ENCODE results near the gene BRI3.

BRI3 gene, protein sequence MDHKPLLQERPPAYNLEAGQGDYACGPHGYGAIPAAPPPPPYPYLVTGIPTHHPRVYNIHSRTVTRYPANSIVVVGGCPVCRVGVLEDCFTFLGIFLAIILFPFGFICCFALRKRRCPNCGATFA

DNA sequence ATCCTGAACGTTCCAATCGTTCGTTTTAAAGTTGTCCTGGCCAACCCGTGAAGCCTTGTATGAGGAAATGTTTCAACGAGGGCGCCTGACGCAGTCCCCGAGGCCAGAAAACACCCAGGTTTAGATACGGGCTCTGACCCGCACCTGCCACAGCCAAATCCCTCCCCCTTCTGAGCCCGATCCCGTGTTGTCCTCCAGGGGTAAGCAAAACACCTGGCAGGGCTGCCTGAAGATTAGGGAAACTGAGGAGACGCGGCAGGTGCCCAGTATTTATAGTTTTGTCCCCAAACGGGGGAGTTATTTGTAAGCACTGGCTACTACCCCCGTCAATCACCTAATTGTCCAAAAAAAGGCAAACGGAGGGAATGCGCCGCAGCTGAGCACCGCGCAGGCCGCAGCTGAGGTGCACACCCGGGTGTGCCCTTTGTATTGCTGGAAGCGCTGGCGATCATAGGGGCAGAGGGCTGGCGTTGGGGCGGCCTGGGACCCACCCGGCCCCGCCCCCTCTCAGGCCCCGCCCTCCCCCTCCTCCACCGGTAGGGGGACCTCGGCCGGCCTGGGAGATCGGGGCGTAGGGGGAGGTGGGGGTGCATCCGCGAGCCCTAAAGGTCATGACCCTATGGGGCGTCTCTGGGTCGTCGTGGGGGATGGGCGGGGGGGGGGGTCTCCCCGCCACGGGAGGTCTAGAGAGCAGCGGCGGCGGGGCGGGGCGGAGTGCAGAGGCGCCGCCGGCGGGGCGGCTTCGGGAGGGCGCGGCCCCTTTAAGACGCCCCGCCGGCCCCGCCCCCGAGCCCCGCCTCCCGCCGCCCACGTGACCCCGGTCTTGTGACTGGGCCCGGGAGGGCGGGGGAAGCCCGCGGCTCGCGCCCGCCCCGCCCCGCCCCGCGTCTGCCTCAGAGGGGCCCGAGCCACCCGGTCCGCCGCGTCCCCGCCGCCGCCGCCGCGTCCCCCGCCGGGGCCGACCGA is at the start of gene BRI3:
Gene BRI3 (plus strand): TSS at position 896 of the 966 bp plus-strand sequence. CDS start 110 bp downstream, outside the sequence.
- H3K4me3 ChIP-seq (ENCODE audit: low read length), result peak within 1 kb of the TSS; percentile 68
- peaks cover 13% of the 10 kb centered on the region for H3K36me3 ChIP-seq (ENCODE audit: insufficient read depth, low read length)
- H3K4me1 ChIP-seq (ENCODE audit: insufficient read depth, low read length), result peaks cover 40% of the 10 kb centered on the region
- peak within 1 kb of the TSS; percentile 97 for H2AFZ ChIP-seq (ENCODE audit: low read depth, low read length)
- H3K27me3 ChIP-seq (ENCODE audit: insufficient read depth, low read length), result no peaks in the 10 kb centered on the region
- H3K9me3 ChIP-seq (ENCODE audit: low read length), result no peaks in the 10 kb centered on the region

DNA sequence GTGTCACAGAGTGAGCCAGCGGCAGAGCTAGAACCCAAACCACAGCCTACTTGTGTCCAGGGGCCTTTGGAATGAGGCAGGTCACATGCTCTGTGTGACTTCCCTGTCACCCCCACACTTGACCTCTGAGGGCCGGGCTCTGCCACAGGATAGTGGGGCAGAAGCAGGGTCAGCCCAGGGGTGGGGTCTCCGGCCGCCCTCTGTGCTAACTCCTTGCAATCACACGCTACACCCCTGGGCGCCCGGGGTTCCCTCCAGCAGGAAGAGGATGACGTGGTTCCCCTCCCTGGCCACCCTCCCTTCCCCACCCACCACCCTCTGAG is 49.3 kb upstream of the BRI3 start:
- Histone ChIP-seq H3K27me3 (ENCODE audit: insufficient read depth, low read length) (no peaks in the 10 kb centered on the region), H3K4me1 (ENCODE audit: insufficient read depth, low read length) (no peaks in the 10 kb centered on the region), H3K4me3 (ENCODE audit: low read length) (no peak overlapping the region), H2AFZ (ENCODE audit: low read depth, low read length) (no peak overlapping the region), H3K36me3 (ENCODE audit: insufficient read depth, low read length) (peaks cover 17% of the 10 kb centered on the region), H3K9me3 (ENCODE audit: low read length) (no peaks in the 10 kb centered on the region)

DNA sequence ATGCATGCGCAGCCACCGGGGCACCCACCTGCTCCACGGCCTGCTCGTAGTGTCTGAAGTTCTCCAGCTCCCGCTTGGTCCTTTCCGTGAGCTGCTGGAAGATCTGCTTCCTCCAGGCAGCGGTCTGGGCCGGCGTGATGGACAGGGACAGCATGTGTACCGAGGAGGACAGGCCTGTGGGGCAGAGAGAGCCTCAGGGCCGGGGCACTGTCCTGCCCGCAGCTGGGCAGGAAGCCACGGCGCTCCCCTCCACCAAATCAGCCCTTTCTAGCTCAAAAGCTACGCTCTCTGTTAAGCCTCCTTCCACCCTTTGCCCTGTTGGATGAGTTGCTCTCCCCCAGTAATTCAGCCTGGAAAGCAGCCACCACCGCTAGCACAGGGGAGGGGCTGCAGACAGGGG is 48.7 kb upstream of the BRI3 start:
- no peaks in the 10 kb centered on the region for H3K4me1 ChIP-seq (ENCODE audit: insufficient read depth, low read length)
- H2AFZ ChIP-seq (ENCODE audit: low read depth, low read length), result no peak overlapping the region
- H3K9me3 ChIP-seq (ENCODE audit: low read length), result no peaks in the 10 kb centered on the region
- no peak overlapping the region for H3K4me3 ChIP-seq (ENCODE audit: low read length)
- peaks cover 13% of the 10 kb centered on the region for H3K36me3 ChIP-seq (ENCODE audit: insufficient read depth, low read length)
- no peaks in the 10 kb centered on the region for H3K27me3 ChIP-seq (ENCODE audit: insufficient read depth, low read length)

DNA sequence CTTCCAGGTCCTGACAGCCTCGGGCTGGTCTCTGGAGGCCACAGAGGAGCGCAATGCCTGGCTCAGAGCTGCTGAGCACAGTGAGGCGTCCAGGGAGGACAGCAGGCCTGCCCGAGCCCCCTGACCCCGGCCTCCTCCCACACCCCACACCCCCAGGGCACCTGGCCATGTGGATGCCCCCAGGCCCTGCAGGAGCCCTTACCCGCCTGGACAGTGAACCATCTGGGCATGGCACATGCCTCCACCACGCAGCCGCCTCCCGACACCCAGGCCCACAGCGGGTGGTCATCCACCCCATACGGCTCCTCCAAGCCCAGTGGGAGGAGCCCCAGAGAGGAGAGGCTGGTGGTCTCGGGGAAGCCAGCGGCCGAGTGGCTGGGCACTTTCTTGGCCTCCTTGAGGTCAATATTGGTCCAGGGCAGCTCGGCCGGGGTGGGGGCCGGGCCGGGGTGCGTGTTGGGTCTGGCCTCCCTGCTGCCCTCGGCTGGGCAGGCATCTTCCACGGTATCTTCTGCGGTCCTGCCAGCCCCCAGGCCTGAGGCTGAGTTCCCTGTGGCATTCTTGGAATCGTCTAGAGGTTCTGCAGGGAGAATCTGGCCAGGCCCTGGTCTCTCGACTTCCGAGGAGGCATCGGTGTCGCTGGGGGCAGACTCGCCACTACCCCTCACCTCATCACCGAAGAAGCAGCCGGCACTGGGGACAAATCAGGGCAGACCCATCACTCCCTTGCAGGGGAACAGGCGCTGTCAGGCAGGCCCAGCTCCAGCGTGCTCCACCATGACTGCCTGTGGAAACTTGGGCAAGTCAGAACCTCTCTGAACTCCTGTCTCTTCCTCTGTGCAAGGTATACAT is 48.0 kb upstream of the BRI3 start:
- Histone ChIP-seq H3K36me3 (ENCODE audit: insufficient read depth, low read length) (peaks cover 16% of the 10 kb centered on the region), H3K9me3 (ENCODE audit: low read length) (no peaks in the 10 kb centered on the region), H3K4me3 (ENCODE audit: low read length) (no peak overlapping the region), H3K27me3 (ENCODE audit: insufficient read depth, low read length) (no peaks in the 10 kb centered on the region), H2AFZ (ENCODE audit: low read depth, low read length) (no peak overlapping the region), H3K4me1 (ENCODE audit: insufficient read depth, low read length) (no peaks in the 10 kb centered on the region)

DNA sequence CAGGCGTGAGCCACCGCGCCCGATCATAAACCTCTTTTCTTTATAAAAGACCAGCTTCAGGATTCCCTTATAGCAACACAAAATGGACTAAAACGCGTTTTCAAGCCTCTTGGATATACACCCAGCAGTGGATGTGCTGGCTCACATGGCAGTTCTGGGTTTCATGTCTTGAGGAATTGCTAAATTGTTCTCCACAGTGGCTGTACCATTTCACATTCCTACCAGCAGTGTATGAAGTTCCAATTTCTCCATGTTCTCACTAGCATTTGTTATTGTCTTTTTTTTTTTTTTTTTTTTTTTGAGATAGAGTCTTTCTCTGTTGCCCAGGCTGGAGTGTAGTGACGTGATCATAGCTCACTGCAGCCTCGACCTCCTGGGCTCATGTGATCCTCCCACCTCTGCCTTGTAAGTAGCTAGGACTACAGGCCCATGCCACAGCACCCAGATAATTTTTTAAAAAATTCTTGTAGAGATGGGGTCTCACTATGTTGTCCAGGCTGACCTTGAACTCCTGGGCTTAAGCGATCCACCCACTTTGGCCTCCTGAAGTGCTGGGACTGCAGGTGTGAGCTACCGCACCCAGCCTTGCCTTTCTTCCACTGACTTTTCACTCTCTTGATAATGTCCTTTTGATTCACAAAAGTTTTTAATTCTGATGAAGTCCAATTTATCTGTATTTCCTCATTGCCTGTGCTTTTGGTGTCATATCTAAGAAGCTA is 46.9 kb upstream of the BRI3 start:
- no peaks in the 10 kb centered on the region for H3K4me1 ChIP-seq (ENCODE audit: insufficient read depth, low read length)
- H3K36me3 ChIP-seq (ENCODE audit: insufficient read depth, low read length), result peaks cover 21% of the 10 kb centered on the region
- no peak overlapping the region for H3K4me3 ChIP-seq (ENCODE audit: low read length)
- no peaks in the 10 kb centered on the region for H3K27me3 ChIP-seq (ENCODE audit: insufficient read depth, low read length)
- no peak overlapping the region for H2AFZ ChIP-seq (ENCODE audit: low read depth, low read length)
- no peaks in the 10 kb centered on the region for H3K9me3 ChIP-seq (ENCODE audit: low read length)

DNA sequence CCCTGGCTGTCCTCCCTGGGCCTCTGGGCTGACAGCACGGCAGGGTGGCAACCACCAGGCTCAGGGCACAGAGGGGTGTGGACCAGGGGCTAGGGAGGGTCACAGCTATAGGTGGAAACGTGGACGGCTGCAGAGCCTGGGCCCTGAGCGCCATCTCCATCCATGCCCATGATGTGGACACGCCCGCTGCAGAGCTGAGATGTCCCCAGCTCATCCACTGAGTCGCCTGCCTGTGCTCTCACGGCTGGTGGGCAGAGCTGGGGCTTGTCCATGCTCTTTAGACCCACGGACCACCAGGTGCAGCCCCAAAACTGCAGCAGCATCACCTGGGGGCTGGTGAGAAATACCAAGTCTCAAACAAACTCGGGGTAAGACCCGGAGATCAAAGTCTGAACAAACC is 45.6 kb upstream of the BRI3 start:
- H3K4me1 ChIP-seq (ENCODE audit: insufficient read depth, low read length), result no peaks in the 10 kb centered on the region
- no peak overlapping the region for H2AFZ ChIP-seq (ENCODE audit: low read depth, low read length)
- peaks cover 15% of the 10 kb centered on the region for H3K36me3 ChIP-seq (ENCODE audit: insufficient read depth, low read length)
- H3K9me3 ChIP-seq (ENCODE audit: low read length), result no peaks in the 10 kb centered on the region
- H3K27me3 ChIP-seq (ENCODE audit: insufficient read depth, low read length), result no peaks in the 10 kb centered on the region
- no peak overlapping the region for H3K4me3 ChIP-seq (ENCODE audit: low read length)

GRCh38 chr7:98236355-98237185 is 44.9 kb upstream of the BRI3 start:
- Histone ChIP-seq H3K9me3 (ENCODE audit: low read length) (no peaks in the 10 kb centered on the region), H2AFZ (ENCODE audit: low read depth, low read length) (no peak overlapping the region), H3K27me3 (ENCODE audit: insufficient read depth, low read length) (no peaks in the 10 kb centered on the region), H3K4me3 (ENCODE audit: low read length) (no peak overlapping the region), H3K4me1 (ENCODE audit: insufficient read depth, low read length) (no peaks in the 10 kb centered on the region), H3K36me3 (ENCODE audit: insufficient read depth, low read length) (peaks cover 14% of the 10 kb centered on the region)

- Histone ChIP-seq H2AFZ (ENCODE audit: low read depth, low read length) (no peak overlapping the region), H3K36me3 (ENCODE audit: insufficient read depth, low read length) (peaks cover 14% of the 10 kb centered on the region), H3K4me1 (ENCODE audit: insufficient read depth, low read length) (no peaks in the 10 kb centered on the region), H3K9me3 (ENCODE audit: low read length) (no peaks in the 10 kb centered on the region), H3K4me3 (ENCODE audit: low read length) (no peak overlapping the region), H3K27me3 (ENCODE audit: insufficient read depth, low read length) (no peaks in the 10 kb centered on the region)
These were observed 43.4 kb upstream of the BRI3 start for GRCh38 chr7:98238076-98238475.

GRCh38 chr7:98238976-98239375 is 42.5 kb upstream of the BRI3 start:
- no peaks in the 10 kb centered on the region for H3K4me1 ChIP-seq (ENCODE audit: insufficient read depth, low read length)
- no peaks in the 10 kb centered on the region for H3K27me3 ChIP-seq (ENCODE audit: insufficient read depth, low read length)
- H2AFZ ChIP-seq (ENCODE audit: low read depth, low read length), result no peak overlapping the region
- peaks cover 18% of the 10 kb centered on the region for H3K36me3 ChIP-seq (ENCODE audit: insufficient read depth, low read length)
- no peak overlapping the region for H3K4me3 ChIP-seq (ENCODE audit: low read length)
- no peaks in the 10 kb centered on the region for H3K9me3 ChIP-seq (ENCODE audit: low read length)

DNA sequence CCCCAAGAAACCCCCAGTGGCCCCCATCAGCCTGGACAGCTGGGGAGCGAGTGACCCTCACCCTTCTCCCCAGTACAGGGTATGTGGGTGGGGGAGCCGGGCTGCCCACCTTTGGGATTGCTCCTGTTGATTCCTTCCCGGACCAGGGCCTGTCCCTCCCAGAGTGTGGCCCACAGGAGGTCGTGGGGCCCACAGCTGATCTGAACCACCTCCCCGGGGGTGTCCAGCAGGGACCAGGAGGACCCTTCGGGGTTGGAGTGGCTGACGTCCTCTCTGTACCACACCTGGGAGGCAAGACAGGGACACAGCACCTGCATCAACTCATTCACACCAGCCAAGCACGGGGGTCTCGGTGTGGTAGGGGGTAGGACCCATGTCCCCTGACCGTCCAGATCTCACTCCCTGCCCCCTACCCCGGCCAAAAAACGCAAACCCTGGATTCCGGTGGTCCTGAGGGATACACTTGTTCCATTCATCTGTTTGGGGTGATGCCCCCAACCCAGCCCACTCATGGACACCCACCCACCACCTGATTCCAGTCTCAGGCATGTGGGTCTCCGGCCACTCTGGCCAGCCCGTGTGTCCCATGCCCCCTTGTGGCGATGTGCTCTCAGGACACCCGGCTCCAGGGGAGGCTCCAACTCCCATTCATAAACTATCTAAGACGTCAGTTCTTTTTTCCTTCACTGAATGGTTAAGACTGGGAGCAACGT is 40.4 kb upstream of the BRI3 start:
- peaks cover 16% of the 10 kb centered on the region for H3K36me3 ChIP-seq (ENCODE audit: insufficient read depth, low read length)
- H3K4me1 ChIP-seq (ENCODE audit: insufficient read depth, low read length), result no peaks in the 10 kb centered on the region
- no peak overlapping the region for H2AFZ ChIP-seq (ENCODE audit: low read depth, low read length)
- H3K9me3 ChIP-seq (ENCODE audit: low read length), result no peaks in the 10 kb centered on the region
- no peaks in the 10 kb centered on the region for H3K27me3 ChIP-seq (ENCODE audit: insufficient read depth, low read length)
- no peak overlapping the region for H3K4me3 ChIP-seq (ENCODE audit: low read length)

DNA sequence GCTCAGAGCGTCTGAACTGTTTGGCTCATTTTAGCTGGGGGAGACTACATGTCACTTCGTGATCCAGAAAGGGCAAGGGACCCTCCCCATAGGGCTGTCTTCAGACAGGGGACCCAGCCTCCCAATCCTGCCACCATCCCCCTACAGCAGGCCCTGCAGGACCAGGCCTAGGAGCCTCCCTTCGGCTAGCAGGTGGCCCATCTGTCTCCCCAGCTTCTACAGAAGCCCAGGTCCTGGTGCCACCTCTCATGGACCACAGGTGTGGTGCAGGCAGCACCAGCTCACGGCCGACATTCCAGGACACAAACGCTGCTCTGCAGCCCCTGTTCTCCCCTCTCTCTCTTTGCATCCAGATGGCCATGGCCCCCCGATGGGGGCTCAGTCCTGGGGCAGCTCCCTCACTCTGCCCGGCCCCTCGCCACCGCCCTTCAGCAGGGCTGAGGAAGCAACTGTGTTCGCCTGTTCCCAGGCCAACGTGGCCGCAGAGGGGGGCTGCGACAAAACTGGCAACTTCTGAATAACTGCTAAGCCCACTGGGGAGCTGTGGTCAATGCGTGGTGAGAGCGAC is 39.7 kb upstream of the BRI3 start:
- Histone ChIP-seq H3K4me1 (ENCODE audit: insufficient read depth, low read length) (no peaks in the 10 kb centered on the region), H3K27me3 (ENCODE audit: insufficient read depth, low read length) (no peaks in the 10 kb centered on the region), H2AFZ (ENCODE audit: low read depth, low read length) (no peak overlapping the region), H3K4me3 (ENCODE audit: low read length) (no peak overlapping the region), H3K36me3 (ENCODE audit: insufficient read depth, low read length) (peaks cover 16% of the 10 kb centered on the region), H3K9me3 (ENCODE audit: low read length) (no peaks in the 10 kb centered on the region)

Data from neuron (in vitro differentiated cells).